Thyroid gland (tissue), 4 donors: Measurements from ENCODE around the gene NR1H3.

Experiments
- CTCF ChIP-seq, 6 experiments: fragments of 200-600 bp in 3 of 6; fragments of 450-650 bp in 3 of 6; sonication (generic) in 3 of 6; IDR thresholded peaks; one replicate each; pipeline ENCODE4 v1.5.1; 2016 to 2019; ENCODE audit warnings: antibody characterized with exemption in 6 of 6, mild to moderate bottlenecking in 2 of 6, inconsistent platforms in 1 of 6, moderate library complexity in 1 of 6
- POLR2A ChIP-seq, 2 donors: fragments of 450-650 bp; IDR thresholded peaks; one replicate each; pipeline ENCODE4 v1.6.1; 2017; ENCODE audit warnings: antibody characterized with exemption in 2 of 2, mild to moderate bottlenecking in 2 of 2, moderate library complexity in 1 of 2

- no peak for TF ChIP-seq POLR2A (IDR thresholded peaks at IDR 0.05)
- TF ChIP-seq CTCF (IDR thresholded peaks at IDR 0.05): no peak
Observed at GRCh38 chr11:47302853-47303252, 45.1 kb downstream of the NR1H3 start.
